IgD-negative memory B cell (primary cell): ENCODE data around the gene MNAT1. TPM values are rescaled to one million over a fixed set of nuclear protein-coding genes. Genes with fewer than 3 reads are reported as not detected.
"Not testable (repeated sequence)": the region's sequence is repeated elsewhere in the genome, so short reads cannot be mapped to it uniquely, and the experiment has no call there.

ENCODE experiments used
- H3K27ac Mint-ChIP-seq, 3 donors: one replicate each; pipeline ENCODE4 v1.8.0; 2020 to 2022; ENCODE audit warnings: mild to moderate bottlenecking in 3 of 3, mixed read lengths in 3 of 3, moderate library complexity in 1 of 3
- H3K27me3 Mint-ChIP-seq: one replicate; pipeline ENCODE4 v1.8.0; 2021; ENCODE audit warnings: mixed read lengths
- H3K36me3 Mint-ChIP-seq: one replicate; pipeline ENCODE4 v1.8.0; 2020; ENCODE audit warnings: mild to moderate bottlenecking, mixed read lengths
- H3K4me1 Mint-ChIP-seq, 3 donors: one replicate each; pipeline ENCODE4 v1.8.0; 2020 to 2022; ENCODE audit warnings: mixed read lengths in 3 of 3, mild to moderate bottlenecking in 1 of 3
- H3K4me3 Mint-ChIP-seq, 4 donors: one replicate each; pipeline ENCODE4 v1.8.0; 2020 to 2022; ENCODE audit warnings: mild to moderate bottlenecking in 4 of 4, mixed read lengths in 4 of 4, moderate library complexity in 3 of 4
- H3K9me3 Mint-ChIP-seq, 3 donors: one replicate each; pipeline ENCODE4 v1.8.0; 2020 to 2021; ENCODE audit warnings: mixed read lengths in 3 of 3, mild to moderate bottlenecking in 1 of 3
- polyA plus RNA-seq: library from polyadenylated mRNA; unstranded; fragments of 300-500 nt; fragmentation: Illumina TruSeq; gene quantifications from one replicate; pipeline ENCODE4 v1.2.3, GENCODE V29; 2021

Gene MNAT1
- polyA plus RNA-seq, 1 donor from 2014 or later: 18.0 TPM

DNA sequence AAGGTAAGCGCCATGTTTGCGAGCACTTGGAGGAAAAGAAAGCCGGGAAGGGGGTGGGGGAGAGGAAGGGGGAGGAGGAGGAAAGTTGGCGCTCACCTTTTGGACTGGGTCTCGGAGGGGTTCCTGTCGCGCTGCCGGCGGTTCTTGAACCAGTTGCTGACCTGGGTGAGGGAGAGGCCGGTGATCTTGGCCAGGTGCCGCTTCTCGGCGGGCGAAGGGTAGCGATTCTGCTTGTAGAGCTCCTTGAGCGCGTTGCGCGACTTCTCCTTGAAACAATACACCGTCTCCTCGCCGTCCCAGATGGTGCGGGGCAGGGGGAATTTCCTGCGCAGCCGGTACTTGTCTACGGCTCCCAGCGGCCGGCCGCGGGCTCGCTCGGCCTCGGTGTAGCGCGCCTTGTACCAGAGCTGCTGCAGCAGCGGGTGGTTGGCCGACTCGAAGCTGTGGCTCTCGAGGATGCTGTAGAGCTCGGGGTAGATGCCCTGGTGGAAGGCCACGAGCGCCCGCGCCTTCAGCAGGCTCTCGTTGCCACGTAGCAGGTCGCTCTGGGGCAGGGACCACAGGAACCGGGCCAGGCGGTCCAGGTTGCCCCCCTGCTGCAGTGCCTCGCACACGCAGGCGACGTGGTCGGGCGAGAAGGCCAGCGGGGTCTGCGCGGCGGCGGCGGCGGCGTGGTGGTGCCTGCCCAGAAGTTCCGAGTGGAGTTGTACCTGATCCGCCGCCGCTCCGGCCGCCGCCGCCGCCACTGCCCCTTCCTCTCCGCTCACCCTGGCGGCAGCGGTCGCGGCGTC lies 11.2 kb upstream of the MNAT1 start:
- Mint-ChIP-seq H3K27ac (no peak overlapping the region), H3K4me3 (peak overlapping the region; percentile 85 to 96 (median 90)), H3K4me1 (peaks cover 5 to 6% (median 6%) of the 10 kb centered on the region in 3 donors), H3K9me3 (peaks cover 0 to 3% (median 0%) of the 10 kb centered on the region in 3 donors), H3K27me3 (peaks cover 55% of the 10 kb centered on the region), H3K36me3 (peaks cover 2% of the 10 kb centered on the region)

DNA sequence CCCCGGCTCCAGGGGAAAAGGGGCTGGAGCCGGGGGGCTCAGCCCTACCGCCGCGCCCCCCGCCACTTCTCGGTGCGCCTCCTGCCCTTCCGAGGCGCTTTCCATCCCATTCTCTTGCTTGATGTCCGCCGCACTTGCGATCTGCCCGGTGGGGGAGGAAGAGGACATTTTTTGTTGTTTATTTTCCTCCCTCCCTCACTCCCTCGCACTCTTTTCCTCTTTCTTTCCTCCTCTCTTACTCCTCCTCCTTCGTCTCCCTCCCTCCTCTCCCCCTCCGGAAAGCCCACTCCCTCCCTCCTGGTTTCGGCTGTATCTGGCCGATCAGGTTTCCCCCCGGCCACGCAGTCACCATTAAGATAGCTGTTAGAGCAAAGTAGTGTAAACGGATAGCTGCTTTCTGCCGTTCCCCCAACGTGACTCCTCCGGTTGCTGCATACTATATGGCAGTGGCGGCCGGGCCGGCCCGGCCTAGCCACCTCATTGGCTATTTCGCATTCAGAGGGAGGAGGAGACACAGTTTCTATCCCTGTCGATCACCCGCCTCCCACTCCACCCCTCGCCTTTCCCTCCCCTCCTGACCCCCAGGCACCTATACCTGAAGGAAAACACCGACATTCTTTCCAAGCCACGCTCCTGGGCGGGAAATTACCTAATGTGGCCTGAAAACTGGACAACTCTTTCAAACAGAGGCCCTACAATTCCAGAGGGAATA lies 10.5 kb upstream of the MNAT1 start, which contains the start of gene SIX4:
SIX4 (minus strand) TSS at position 445 of the 712 bp plus-strand sequence; CDS start at position 168, 277 bp downstream.
- H3K4me3 Mint-ChIP-seq: peak within 1 kb of the TSS; percentile 85 to 96 (median 90)
- H3K9me3 Mint-ChIP-seq: peaks cover 0 to 3% (median 0%) of the 10 kb centered on the region in 3 donors
- peak within 1 kb of the TSS in 2 of 3 donors; percentile 78 to 84 for H3K27ac Mint-ChIP-seq
- peaks cover 5 to 6% (median 6%) of the 10 kb centered on the region in 3 donors for H3K4me1 Mint-ChIP-seq
- peaks cover 4% of the 10 kb centered on the region for H3K36me3 Mint-ChIP-seq
- peaks cover 54% of the 10 kb centered on the region for H3K27me3 Mint-ChIP-seq

- not testable (repeated sequence) for H3K9me3 Mint-ChIP-seq, H3K4me3 Mint-ChIP-seq, H3K27ac Mint-ChIP-seq, H3K36me3 Mint-ChIP-seq
- peaks cover 31% of the 10 kb centered on the region for H3K27me3 Mint-ChIP-seq
- H3K4me1 Mint-ChIP-seq: peaks cover 18 to 20% (median 18%) of the 10 kb centered on the region in 3 donors
Measured at GRCh38 chr14:60731291-60731690, 3.3 kb upstream of the MNAT1 start.

- peaks cover 18 to 22% (median 18%) of the 10 kb centered on the region in 3 donors for H3K4me1 Mint-ChIP-seq
- H3K9me3 Mint-ChIP-seq: no peaks in the 10 kb centered on the region
- peaks cover 18% of the 10 kb centered on the region for H3K27me3 Mint-ChIP-seq
- H3K36me3 Mint-ChIP-seq: peaks cover 4% of the 10 kb centered on the region
- H3K27ac Mint-ChIP-seq: no peak overlapping the region
- H3K4me3 Mint-ChIP-seq: peak overlapping the region in 1 of 4 donors; percentile 100
Measured at GRCh38 chr14:60732840-60733483, 1.6 kb upstream of the MNAT1 start.

DNA sequence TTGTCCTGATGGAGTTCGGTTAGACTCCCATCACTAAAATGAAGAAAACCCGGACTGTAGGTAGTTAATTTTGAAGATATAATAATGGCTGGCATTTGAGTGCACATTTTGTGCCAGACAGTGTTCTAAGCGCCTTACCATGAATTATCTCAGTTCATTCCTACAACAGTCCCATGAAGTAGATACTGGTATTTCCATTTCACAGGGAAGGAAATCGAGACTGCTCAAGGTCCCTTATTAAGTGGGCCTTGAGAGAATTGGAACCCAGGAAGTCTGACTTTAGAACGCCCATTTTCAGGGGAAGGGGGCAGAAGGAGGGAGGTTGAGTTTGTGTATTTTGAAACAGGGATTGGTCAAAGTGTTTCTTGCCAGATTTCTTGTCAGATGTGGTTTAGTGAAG lies 855 bp downstream of the MNAT1 start:
- Mint-ChIP-seq H3K27ac (peak overlapping the region in 2 of 3 donors; percentile 48 to 96), H3K27me3 (peaks cover 7% of the 10 kb centered on the region), H3K36me3 (no peaks in the 10 kb centered on the region), H3K4me1 (peaks cover 22 to 28% (median 25%) of the 10 kb centered on the region in 3 donors), H3K9me3 (no peaks in the 10 kb centered on the region), H3K4me3 (peak overlapping the region; percentile 98 to 100 (median 100))

- Mint-ChIP-seq H3K27ac (no peak overlapping the region), H3K9me3 (no peaks in the 10 kb centered on the region), H3K4me1 (peaks cover 22 to 28% (median 26%) of the 10 kb centered on the region in 3 donors), H3K36me3 (no peaks in the 10 kb centered on the region), H3K27me3 (peaks cover 2% of the 10 kb centered on the region), H3K4me3 (peak overlapping the region in 2 of 4 donors; percentile 51 to 63)
Measured at GRCh38 chr14:60736494-60736893, 1.9 kb downstream of the MNAT1 start.

GRCh38 chr14:60738843-60739508 lies 4.4 kb downstream of the MNAT1 start:
- H3K27me3 Mint-ChIP-seq: no peaks in the 10 kb centered on the region
- H3K36me3 Mint-ChIP-seq: peaks cover 6% of the 10 kb centered on the region
- no peak overlapping the region for H3K27ac Mint-ChIP-seq
- H3K9me3 Mint-ChIP-seq: peaks cover 0 to 8% (median 2%) of the 10 kb centered on the region in 3 donors
- peaks cover 22 to 28% (median 26%) of the 10 kb centered on the region in 3 donors for H3K4me1 Mint-ChIP-seq
- H3K4me3 Mint-ChIP-seq: peak overlapping the region in 1 of 4 donors; percentile 2

DNA sequence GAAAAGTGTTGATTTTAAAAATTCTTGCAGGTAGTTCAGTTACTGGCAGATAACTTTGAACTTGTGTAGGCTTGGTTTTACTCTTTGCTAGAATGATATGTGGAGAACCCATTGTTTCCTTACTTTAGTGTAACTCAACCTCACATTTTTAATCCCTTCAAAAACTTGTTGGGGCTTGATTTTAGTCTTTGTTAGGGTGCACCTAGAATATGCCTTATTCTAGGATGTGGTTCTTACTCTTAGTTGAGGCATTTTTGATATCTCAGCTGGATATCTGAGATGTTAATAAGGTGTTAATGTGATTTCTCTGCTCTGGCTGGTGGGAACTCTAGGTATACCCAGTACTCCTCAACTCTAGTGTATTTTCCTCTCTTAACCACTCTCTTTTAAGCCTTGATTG lies 10.0 kb downstream of the MNAT1 start:
- H3K9me3 Mint-ChIP-seq: peaks cover 0 to 8% (median 2%) of the 10 kb centered on the region in 3 donors
- peaks cover 0 to 4% (median 2%) of the 10 kb centered on the region in 3 donors for H3K4me1 Mint-ChIP-seq
- peak overlapping the region in 1 of 3 donors; percentile 55 for H3K27ac Mint-ChIP-seq

GRCh38 chr14:60753264-60754119 lies 18.9 kb downstream of the MNAT1 start:
- Mint-ChIP-seq H3K4me3 (peak overlapping the region in 2 of 4 donors; percentile 50 to 67), H3K9me3 (no peaks in the 10 kb centered on the region), H3K4me1 (peaks cover 22 to 31% (median 28%) of the 10 kb centered on the region in 3 donors), H3K27ac (peak overlapping the region; percentile 0 to 60 (median 31)), H3K36me3 (no peaks in the 10 kb centered on the region), H3K27me3 (no peaks in the 10 kb centered on the region)

More for the DNA sequence above, 10.0 kb downstream of the MNAT1 start:
- H3K27me3 Mint-ChIP-seq: no peaks in the 10 kb centered on the region
- no peak overlapping the region for H3K4me3 Mint-ChIP-seq
- peaks cover 8% of the 10 kb centered on the region for H3K36me3 Mint-ChIP-seq

- H3K27ac Mint-ChIP-seq: no peak overlapping the region
- H3K4me3 Mint-ChIP-seq: no peak overlapping the region
- peaks cover 18 to 36% (median 32%) of the 10 kb centered on the region in 3 donors for H3K4me1 Mint-ChIP-seq
- H3K9me3 Mint-ChIP-seq: no peaks in the 10 kb centered on the region
- no peaks in the 10 kb centered on the region for H3K36me3 Mint-ChIP-seq
- H3K27me3 Mint-ChIP-seq: no peaks in the 10 kb centered on the region
Measured at GRCh38 chr14:60756847-60757246, 22.3 kb downstream of the MNAT1 start.

- H3K4me1 Mint-ChIP-seq: peaks cover 18 to 36% (median 32%) of the 10 kb centered on the region in 3 donors
- H3K27ac Mint-ChIP-seq: no peak overlapping the region
Measured at GRCh38 chr14:60757567-60758002, 23.0 kb downstream of the MNAT1 start.

GRCh38 chr14:60758885-60759284 lies 24.3 kb downstream of the MNAT1 start:
- peak overlapping the region in 2 of 4 donors; percentile 43 to 82 for H3K4me3 Mint-ChIP-seq
- H3K36me3 Mint-ChIP-seq: peaks cover 1% of the 10 kb centered on the region
- no peaks in the 10 kb centered on the region for H3K9me3 Mint-ChIP-seq
- H3K4me1 Mint-ChIP-seq: peaks cover 10 to 27% (median 23%) of the 10 kb centered on the region in 3 donors
- no peak overlapping the region for H3K27ac Mint-ChIP-seq
- no peaks in the 10 kb centered on the region for H3K27me3 Mint-ChIP-seq

More at GRCh38 chr14:60757567-60758002, 23.0 kb downstream of the MNAT1 start:
- Mint-ChIP-seq H3K4me3 (no peak overlapping the region), H3K27me3 (no peaks in the 10 kb centered on the region), H3K9me3 (no peaks in the 10 kb centered on the region), H3K36me3 (no peaks in the 10 kb centered on the region)

- Mint-ChIP-seq H3K4me3 (no peak overlapping the region), H3K27me3 (no peaks in the 10 kb centered on the region), H3K27ac (no peak overlapping the region), H3K36me3 (peaks cover 1% of the 10 kb centered on the region), H3K9me3 (no peaks in the 10 kb centered on the region), H3K4me1 (peaks cover 11 to 26% (median 21%) of the 10 kb centered on the region in 3 donors)
Measured at GRCh38 chr14:60760209-60760608, 25.6 kb downstream of the MNAT1 start.
